ENCODE measurements around the gene SDHB. TPM values are rescaled to one million over a fixed set of nuclear protein-coding genes. Genes with fewer than 3 reads are reported as not detected.

The SDHB gene
- total RNA-seq, 1 donor = 50.4 TPM

DNA sequence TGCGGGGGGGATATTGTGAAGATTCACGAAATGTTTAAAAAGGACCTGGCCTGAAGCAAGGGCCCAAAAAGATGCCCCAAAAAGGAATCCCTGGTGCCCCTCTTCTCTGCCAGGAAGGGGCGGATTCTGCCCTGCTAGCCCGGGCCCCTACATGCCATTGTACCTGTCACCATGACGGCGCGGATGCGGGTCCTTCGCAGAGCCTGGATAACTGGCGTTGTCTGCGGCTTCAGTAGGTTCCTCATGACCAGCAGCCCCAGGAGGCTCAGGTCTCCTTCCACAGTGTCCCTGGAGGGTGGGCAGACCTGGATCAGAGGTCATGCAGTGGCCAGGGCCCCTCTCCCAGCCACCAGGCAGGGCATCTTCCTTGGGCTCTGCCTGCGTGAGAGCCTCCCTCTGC is 62.3 kb downstream of the SDHB start:
- DNase-seq (ENCODE audit: low read depth in 2 of 3, low spot score in 2 of 3) = no peak

DNA sequence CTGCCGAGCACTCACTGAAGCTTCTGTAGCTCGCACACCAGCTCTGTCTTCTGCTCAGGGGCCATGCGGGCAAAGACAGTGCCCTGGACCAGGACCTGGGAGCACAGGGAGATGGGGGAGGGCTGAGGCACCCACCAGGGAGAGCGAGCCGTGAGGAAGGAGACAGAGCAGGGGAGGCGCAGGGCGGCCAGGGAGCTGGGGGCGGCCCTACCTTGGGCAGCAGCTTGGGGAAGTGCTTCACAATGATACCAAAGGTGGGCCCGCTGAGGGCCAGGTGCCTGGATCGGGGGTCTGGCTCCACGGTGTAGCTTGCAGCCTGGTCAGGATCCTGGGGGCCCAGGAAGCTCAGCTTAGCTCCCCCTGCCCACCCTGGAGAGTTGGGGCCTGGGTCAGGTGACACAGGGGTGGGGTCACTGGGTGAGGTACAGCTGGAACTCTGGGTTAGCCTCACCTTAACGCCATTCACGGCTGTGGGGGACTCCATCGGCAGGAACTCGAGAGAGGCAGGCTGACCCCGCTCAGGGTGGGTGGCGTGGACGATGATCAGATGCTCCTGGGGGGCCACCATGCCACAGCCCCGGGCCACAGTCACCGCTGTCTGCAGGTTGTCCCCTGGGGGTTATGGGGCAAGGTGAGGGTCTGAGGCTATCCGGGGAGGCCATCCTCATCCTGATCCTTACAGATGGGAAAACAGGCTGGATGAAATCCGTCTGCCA is 64.0 kb downstream of the SDHB start:
- DNase-seq (ENCODE audit: low read depth in 2 of 3, low spot score in 2 of 3) = no peak

DNA sequence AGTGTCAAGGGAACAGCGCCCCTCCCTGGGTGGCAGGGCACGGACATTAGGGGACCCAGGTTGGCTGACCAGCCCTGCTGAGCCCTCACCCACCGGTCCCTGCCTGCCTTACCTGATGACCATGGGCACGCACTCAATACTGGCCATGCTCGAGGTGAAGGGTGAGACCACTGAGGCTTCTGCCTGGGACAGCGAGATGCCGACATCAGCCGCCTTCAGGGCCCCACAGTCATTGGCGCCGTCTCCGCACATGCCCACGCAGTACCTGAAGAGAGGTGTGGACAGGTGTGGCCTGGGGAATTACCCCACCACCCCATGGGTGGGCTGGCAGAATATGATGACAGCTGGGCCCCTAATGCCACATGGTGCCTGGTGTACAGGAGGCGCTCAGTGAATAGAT is 65.6 kb downstream of the SDHB start:
- no peak for DNase-seq (ENCODE audit: low read depth in 2 of 3, low spot score in 2 of 3)

DNA sequence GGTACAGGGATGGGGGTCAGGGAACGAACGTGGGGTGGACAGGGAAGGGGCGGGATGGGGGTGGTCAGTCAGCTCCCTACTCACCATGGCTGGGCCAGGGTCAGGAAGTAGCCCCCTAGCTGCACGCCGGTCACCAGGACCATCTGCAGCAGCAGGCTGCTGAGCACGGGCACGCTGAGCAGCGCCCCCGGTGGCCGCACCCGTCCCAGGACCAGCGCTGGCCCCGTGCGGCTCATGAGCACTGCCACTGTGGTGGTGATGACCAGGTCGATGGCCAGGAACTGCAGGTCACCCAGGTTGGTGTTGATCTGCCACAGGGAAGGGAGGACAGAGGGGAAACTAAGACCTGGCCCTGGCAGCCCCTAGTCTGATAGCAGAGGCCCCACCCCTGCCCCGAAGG is 66.9 kb downstream of the SDHB start:
- no peak for DNase-seq (ENCODE audit: low read depth in 2 of 3, low spot score in 2 of 3)

DNA sequence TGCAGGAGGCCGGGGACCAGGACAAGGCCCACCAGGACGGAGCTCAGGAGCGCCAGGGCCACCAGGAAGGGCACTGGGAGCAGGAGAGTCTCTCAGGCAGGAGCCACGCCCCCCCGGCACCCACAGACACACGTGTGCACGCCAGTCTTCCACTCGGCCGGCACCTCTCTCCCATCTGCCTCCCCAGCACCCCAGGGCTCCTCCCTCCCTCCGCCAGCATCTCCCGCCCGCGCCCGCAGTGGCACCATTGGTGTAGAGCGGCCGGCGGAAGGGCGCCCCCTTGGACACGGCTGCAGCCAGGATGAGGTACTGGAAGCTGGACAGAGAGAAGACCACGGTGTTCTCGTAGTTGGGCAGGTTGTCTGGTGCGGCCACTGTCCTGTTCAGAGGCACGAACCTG is 67.3 kb downstream of the SDHB start:
- no peak for DNase-seq (ENCODE audit: low read depth in 2 of 3, low spot score in 2 of 3)

DNA sequence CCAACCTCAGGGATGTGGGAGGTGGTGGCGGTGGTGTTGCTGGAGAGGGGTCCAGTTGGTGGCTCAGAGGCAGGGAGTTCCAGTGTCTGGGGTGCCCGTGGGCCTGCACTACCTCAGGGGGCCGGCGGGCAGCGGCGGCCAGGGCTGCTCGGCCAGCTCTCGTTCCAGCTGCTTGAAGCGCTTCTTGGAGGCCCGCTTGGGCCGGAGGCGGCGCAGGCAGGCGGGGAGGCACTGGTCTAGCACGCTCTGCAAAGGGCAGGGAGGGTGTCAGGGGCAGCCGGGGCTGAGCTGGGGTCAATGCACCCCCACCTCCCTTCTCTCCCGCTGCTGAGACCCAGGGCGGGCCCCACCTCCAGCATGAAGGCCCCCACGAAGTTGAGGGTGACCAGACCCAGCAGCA is 67.7 kb downstream of the SDHB start:
- DNase-seq (ENCODE audit: low read depth in 2 of 3, low spot score in 2 of 3) = no peak

DNA sequence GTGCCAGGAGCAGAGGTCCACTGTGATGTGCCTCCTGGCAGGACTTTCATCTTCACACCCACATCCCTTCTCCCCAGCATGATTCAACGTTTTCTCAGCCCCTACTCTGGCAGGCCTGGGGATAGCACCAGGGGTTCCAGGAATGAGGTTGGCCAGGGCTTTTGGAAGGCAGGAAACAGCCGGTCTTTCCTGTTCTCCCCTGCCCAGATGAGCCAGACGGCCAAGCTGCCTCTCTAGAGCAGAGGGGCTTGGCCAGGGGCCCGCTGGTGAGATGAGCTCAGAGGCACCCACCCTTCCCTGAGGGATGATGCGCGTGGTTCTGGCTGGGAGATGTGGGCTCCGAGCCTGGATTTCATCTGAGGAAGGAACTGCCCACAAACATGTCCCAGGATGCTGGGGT is 69.1 kb downstream of the SDHB start:
- DNase-seq (ENCODE audit: low read depth in 2 of 3, low spot score in 2 of 3) = peak in 1 of 3 donors; percentile 46

DNA sequence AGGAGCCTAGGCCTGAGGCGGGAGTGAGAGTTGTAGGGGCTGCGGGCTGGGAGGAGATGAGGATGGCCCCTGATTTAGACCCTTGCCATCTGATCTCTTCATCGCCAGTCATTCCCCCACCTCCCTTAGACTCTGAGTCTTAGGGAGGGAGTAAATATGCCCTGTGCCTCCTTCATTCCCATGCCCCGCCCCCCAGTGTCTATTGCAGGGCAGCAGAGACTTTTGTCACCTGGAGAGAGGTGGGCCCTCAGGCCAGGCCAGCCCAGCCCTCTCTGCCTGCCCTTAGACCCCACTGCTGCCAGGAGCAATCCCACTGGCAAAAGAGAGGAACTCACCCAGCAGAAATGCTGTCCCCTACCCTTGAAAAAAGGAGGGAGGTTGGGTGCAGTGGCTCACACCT is 70.2 kb downstream of the SDHB start:
- DNase-seq (ENCODE audit: low read depth in 2 of 3, low spot score in 2 of 3) = no peak

DNA sequence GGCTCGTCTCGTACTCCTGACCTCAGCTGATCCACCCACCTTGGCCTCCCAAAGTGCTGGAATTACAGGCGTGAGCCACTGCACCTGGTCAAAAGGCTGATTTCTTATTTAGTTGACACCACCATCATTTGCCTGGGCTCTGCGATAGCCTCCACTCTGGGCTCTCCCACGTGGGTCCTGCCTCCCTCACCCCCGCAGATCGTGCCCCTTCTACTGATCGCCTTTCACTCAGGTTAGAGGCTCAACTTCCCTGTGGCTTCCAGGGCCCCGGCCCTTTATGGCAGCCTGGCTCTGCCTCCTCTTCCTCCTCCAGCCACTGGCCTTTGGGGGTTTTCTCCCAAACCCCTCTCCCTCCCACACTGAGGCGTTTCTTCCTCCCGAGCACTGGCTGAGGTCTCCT is 70.9 kb downstream of the SDHB start:
- DNase-seq (ENCODE audit: low read depth in 2 of 3, low spot score in 2 of 3) = no peak

DNA sequence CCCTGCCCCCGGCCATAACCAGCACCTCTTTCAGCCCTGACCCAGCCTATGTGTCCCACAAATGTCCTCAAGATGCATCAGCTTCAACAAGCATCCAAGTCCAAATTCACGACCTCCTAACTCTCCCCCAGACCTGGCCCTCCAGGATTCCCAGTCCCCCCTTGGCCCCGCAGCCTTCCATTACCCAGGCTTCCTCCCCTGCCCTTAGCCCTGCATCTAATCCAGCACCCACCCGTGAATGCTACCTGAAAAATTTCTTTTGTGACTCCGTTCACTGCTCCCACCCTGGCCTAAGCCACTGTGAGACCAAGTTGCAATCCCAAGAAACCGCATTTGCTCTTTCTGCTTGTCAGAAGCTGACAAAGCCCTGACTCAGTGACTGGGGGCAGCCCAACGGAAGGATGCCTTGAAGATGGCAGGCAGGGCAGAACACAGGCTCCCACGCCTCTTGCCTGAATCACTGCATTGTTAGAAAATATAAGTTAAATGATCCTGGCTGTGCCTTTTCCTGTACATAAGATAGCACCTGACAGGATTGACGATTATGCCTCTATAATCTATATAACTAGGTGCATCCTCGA is 72.5 kb downstream of the SDHB start:
- DNase-seq (ENCODE audit: low read depth in 2 of 3, low spot score in 2 of 3) = no peak

DNA sequence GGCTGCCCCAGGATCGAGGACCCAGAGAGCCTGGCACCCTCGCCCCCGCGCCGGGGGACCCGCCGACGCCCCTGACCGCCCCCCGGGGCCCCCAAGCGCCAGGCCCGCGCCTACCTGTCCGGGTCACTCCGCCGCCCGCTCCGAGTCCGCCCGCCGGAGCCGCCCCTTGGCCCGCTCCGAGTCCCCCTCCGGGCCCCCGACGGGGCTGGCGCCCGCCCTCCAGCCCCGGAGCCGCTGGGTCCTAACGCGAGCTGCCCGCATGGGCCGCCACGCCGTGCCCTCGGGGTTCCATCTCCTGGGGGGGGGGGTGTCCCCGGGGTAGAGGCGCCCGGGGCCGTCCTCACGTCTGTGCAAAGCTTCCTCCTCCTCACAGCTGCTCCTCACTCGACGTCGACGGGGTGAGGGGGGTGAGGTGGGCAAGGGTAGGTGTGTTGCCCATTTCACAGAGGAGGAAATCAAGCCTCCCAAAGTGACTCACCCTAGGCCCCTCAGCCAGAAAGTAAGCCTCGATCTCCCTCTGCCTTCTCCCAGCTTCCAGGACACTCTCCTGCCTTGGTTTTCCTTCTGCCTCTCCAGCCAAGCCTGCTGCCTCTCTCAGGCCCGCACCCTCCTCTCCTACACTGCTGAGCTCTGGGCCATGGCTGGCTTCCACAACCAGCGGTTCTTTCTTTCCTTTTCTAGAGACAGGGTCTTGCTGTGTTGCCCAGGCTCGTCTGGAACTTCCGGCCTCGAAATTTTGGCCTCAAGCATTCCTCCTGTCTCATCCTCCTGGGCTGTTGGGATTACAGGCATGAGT is 73.2 kb downstream of the SDHB start, which contains the start of gene MFAP2:
Gene MFAP2 (minus strand): TSS at position 148 of the 796 bp plus-strand sequence. CDS start 2,347 bp downstream, outside the sequence.
- DNase-seq (ENCODE audit: low read depth in 2 of 3, low spot score in 2 of 3) = peak in 1 of 3 donors; percentile 20

DNA sequence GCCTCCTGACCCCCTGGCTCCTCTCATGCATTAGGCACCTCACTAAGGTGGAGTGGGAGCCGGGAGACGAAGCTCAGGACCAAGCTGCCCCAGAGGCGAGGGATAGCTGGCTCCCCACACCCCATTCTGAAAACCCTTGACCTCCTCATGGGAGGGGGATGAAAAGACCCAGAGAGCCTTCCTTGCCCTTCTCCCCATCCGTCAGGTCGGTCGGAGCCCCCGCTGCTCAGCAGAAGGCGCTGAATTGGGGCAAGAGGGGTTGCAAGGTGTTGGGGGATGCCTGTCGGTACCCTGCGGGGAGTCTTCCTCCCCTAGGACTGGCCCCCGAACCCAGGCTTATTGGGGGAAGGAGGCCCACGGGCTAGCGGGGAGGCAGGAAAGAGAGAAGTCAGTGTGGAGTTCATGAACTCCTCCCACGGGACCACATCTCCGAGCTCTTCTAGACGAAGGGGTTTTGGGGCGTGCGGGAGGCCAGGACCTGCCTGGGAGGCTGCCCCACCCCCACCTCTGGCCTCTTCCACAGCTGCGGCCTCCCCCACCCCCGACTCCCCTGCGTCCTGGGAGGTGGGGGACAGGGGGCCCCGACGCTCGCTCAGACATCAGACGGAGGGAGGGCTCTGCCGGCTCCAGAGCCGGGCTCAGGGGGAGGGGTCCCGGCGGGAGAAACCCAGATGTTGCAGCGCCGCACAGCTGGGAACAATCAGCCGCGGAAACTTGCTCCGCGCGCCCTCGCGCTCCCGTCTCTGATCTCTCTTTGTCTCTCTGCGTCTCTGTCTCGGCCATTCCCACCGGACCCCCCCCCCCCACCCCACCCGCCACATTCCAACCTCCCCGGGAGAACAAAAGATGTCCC is 74.1 kb downstream of the SDHB start:
- DNase-seq (ENCODE audit: low read depth in 2 of 3, low spot score in 2 of 3) = no peak

DNA sequence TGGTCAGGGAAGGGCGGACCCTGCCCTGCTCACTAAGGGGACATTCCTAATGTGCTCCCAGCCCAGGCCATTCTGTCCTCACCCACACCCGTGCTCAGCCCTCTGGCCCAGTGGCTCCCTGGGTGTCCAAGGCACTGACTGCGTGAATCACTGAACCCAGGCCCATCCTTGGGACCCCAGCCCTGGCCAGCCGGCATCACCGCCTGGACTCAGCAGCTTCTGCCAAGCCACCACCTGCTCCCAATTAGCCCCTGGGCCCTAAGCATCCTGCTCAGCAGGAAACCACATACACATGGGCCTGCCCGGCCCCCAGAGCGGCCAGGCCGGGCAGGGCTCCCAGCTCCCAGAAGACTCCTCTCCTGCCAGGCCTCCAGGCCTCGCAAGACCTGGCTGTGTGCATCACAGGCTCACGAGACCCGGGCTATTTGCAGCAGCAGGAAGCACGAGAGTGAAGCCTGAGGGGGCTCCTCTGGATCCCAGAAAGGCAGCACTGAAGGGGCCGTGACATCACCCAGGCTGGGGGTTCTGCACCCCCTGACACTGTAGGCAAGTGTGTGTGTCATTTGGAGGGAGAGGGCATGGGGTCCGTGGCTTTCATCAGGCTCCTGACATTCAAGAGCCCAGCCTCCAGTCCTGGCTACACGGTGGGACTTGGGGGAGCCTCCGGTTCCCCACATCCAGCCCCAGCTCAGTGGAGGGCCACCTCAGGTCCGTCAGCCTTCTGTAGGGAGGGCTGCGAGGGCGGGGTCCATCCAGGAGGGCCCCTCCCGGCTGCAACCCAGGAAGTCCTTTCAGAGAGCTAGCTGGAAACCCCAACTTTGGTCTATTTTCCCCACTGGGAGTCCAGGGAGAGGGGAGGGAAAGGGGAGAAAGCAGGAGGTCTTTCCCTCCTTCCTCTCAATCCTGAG is 75.0 kb downstream of the SDHB start:
- peak in 2 of 3 donors; percentile 55 to 63 for DNase-seq (ENCODE audit: low read depth in 2 of 3, low spot score in 2 of 3)

DNA sequence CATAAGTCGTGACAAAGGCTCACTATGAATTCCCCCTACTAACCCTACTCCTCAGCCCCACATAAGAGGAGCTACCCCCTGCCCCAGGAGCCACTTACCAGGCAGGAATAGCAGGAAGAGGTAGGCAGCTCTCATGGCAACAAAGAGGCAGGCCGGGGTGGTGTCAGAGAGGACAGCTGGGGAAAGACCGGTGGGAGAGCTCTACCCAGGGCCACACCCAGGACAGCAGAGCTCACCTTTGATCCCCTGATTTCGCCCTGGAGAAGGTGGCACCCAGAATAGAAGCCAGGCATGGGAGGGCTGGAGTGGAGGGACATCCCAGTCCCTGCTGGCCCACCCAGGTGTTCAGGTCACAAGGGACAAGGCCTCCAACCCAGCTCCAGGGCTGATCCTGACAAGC is 75.7 kb downstream of the SDHB start:
- no peak for DNase-seq (ENCODE audit: low read depth in 2 of 3, low spot score in 2 of 3)

DNA sequence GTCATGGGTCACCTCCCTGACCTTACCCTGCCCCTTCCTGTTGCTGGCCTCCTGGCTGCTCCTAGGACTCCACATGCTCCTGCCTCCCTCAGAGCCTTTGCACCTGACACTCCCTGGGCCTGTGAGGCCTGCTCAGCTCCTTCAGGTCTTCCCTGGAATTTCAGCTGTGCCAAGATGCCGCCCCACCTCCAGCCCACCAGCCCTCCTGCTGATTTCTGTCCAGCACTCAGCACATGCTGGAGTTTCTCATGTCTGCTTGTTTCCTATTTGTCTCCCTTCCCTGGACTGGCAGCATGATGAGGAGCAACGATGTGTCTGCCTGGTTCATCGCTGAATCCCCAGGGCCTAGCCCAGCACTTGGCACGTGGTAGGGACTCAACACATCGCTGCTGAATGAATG is 76.5 kb downstream of the SDHB start:
- DNase-seq (ENCODE audit: low read depth in 2 of 3, low spot score in 2 of 3) = no peak

DNA sequence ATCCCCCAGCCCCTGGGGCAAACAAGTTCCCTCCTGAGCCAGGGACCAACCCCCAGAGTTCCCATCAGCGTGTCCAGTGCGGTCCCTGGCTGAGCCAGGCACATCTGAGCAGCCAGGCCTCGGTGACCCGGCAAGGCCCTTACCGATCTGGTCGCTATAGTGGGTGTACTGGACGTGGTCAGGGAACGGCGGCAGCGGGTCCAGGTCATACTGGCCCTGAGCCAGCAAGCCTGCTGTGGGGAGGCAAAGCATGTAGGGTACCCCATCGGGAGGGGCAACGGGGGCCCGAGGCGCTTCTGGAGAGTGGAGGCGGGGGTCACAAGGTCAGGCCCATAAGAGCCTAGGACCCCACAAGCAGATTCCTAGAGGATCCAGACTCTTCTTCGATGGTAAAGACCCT is 76.9 kb downstream of the SDHB start:
- DNase-seq (ENCODE audit: low read depth in 2 of 3, low spot score in 2 of 3) = no peak

DNA sequence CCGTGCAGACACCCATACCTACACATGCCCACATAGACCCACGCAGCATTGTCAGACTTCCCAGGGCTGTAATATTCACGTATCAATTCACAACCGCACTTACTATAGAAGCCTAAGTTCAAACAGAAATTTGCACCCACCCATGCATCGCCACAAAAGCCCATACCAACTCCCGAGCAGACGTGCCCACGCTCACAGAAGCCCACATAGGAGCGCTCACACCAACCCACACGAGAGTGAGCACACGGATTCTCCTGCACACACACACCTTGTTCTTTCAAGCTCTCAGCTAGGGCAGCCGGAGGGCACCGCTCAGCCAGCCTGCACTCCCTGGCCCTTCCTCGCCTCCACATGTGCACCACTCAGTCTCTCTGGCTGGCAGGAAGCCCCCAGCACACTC is 78.0 kb downstream of the SDHB start:
- DNase-seq (ENCODE audit: low read depth in 2 of 3, low spot score in 2 of 3) = no peak

DNA sequence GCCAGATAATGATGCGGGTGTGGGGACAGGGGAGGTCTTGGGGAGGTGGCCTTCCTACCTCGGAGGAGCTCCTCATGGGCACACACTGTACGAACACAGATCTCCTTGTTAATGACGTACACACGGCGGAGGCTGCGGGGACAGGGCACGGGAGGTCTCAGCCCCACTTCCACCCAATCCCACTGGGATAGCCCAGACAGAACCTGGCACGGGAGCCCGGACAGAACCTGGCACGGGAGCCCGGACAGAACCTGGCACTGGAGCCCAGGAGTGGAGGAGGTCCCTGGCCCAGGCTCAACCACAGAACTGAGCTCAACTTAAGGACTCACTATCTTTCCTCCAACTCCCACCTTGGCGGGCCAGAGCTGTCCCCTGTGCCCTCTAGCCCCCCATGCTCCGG is 78.6 kb downstream of the SDHB start:
- no peak for DNase-seq (ENCODE audit: low read depth in 2 of 3, low spot score in 2 of 3)

DNA sequence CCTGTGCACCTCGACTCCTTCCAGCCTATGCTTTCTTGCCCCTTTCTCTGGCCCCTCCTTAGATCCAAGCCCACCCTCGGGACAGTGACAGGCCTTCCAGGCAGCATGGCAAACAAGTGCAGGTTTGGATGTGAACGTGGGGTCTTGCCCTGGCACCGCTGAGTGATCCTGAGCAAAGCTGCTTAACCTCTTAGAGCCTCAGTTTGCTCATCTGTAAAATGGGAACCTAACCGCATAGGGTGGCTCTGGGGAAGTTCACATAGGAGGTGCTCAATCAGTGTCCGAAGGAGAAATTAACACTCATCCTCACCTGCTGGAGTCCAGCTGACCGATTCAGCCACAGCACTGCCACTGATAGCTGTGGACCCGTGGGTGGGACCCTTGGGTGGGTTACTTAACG is 80.6 kb downstream of the SDHB start:
- DNase-seq (ENCODE audit: low read depth in 2 of 3, low spot score in 2 of 3) = no peak
